Activated T-cell treated with anti-CD3 and anti-CD28 coated beads for 48 hours (primary cell): ENCODE measurements around the gene SLC25A28.

Experiments
- DNase-seq: peaks from one replicate; pipeline ENCODE4 v3.0.0-alpha.2; 2020; ENCODE audit warnings: low read depth

SLC25A28 gene, protein sequence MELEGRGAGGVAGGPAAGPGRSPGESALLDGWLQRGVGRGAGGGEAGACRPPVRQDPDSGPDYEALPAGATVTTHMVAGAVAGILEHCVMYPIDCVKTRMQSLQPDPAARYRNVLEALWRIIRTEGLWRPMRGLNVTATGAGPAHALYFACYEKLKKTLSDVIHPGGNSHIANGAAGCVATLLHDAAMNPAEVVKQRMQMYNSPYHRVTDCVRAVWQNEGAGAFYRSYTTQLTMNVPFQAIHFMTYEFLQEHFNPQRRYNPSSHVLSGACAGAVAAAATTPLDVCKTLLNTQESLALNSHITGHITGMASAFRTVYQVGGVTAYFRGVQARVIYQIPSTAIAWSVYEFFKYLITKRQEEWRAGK

DNA sequence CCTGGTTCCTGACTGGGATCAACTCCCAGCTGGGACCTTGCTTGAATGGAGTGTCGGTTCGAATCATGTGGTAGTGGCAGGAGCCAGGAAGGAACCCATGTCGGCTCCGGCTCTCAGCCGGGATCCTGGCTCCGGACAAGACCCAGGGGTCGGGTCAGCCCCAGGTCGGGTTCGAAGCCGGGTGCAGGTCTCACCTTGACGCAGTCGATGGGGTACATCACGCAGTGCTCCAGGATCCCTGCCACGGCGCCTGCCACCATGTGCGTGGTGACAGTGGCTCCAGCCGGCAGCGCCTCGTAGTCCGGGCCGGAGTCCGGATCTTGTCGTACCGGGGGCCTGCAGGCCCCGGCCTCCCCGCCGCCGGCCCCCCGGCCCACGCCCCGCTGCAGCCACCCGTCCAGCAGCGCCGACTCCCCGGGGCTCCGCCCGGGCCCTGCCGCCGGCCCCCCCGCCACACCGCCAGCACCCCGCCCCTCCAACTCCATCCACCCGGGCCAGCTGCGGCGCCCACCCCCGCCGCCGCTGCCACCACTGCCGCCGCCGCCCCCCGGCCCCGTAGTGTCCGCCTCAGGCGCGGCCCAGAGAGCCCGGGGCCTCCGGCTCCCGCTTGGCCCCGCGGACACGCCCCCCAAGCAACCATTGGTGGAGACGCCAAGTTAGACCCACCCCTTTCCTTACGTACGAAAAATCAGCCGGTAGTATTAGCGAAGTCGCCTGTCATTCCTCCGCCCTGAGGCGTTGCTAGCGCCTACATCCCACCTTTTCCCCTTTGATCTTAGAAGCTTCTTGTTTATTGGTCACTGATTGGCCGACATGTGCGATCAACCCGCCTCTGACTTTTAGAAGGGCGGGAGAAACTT, at the start of gene SLC25A28:
Gene SLC25A28, minus strand, starts transcription at position 589 of the 860 bp plus-strand sequence. Its CDS starts 104 bp downstream, at position 485.
- DNase-seq: peak; percentile 88

DNA sequence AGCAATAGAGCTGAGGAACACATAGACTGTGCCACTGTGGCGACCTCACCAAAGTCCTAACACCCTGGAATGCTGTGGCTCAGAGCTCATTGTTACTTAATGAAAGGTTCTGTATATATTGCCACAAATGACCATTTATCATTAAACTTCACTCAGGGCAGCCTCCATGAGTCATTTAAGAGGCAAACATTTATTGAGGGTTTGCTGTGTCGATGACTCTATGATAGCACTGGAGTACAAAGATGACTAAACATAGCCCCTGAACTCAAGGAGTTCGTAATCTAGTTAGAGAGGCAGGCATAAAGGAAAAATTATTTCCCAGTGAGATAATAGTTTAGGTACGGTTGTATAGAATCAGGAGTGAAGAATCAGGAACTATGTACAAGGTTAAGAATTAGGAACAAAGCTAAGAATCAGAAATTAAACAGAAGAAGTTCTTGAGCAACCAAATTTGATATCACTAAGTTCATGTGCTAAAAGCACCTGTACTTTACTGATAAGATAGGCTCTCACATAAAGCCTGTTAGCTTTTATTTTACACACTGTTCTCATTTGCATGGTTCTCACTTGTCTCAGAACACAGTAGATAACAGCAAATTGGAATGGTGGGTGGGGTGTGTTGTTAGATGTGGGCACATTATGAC, 47.0 kb upstream of the SLC25A28 start:
- DNase-seq: no peak

DNA sequence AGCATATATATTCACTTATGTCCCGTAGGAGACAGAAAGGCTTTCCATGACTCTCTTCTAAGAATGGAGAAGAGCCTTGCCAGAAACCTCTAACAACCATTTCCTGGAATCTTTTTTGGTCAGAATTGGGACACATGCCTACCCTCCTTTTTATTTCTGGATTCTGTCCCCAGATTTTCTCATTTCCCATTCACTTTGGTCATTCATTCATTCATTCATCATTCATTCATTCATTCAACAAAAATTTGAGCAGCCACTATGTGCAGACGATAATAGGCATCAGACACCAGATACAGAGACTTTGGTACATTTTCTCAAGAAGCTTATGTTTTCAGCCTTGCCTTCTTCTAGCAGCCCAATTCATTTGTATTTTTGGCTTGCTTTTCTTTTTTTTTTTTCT, 45.1 kb upstream of the SLC25A28 start:
- no peak for DNase-seq

DNA sequence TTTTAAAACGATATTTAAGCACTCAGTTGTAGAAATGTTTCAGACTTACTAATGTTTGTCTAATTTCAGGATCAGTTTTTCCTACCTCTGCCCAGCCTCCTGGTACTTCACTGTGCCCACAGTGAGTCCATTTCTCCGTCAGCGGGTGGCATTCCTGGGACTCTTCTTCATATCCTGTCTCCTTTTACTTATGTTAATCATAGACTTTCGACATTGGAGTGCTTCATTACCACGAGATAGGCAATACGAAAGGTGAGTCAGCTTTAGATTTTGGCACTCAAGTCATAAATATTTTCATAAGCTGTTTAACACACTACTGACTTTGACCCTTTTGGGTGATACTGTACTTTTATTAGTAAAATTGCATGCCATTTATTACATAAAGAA, 41.1 kb upstream of the SLC25A28 start:
- no peak for DNase-seq

DNA sequence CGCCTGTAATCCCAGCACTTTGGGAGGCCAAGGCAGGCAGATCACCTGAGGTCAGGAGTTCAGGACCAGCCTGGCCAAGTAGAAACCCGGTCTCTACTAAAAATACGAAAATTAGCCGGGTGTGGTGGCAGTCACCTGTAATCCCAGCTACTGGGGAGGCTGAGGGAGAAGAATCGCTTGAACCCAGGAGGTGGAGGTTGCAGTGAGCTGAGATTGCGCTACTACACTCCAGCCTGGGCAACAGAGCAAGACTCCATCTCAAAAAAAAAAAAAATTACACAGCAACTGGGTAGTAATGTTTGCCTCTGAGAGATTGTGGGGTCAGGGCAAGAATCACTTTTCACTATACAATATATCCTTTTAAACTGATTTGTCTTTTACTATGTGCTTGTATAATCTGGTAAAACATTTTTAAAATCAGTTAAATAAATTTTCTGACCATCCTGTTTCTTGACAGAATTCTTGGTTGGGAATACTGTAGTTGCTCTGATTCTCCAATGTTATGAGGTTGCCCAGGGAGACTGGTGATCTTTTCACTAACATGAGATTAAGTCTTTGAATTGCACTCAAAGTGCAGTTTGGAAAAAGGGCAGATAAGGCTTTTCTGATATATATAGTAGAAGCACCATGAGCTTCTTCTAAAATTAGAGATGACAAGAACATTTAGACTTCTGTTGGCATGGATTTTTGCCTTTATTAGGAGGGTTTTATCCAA, 40.6 kb upstream of the SLC25A28 start:
- no peak for DNase-seq

DNA sequence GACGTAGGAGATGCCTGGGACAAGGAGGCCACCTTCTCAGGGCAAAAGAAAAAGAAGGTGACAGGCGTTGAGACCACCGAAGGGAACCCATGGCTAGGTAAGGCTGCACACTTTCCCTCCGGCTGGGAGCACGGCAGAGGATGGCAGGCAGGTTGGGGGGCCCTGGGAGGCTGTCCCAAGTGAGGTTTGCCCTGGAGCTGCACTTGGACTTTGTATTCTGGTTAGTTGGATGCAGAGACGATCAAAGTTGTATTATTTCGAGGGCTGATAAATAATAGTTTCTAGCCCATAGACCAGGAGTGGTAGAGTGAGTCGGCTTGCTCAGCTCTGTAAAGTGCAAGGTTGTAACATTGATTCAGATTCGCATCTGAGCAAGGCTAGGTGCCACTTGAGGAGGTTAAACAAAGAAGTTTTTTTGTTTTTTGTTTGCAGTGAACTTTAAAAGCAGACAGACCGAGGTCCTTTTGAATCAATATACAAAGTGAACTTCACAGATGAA, 39.7 kb upstream of the SLC25A28 start:
- DNase-seq: no peak

DNA sequence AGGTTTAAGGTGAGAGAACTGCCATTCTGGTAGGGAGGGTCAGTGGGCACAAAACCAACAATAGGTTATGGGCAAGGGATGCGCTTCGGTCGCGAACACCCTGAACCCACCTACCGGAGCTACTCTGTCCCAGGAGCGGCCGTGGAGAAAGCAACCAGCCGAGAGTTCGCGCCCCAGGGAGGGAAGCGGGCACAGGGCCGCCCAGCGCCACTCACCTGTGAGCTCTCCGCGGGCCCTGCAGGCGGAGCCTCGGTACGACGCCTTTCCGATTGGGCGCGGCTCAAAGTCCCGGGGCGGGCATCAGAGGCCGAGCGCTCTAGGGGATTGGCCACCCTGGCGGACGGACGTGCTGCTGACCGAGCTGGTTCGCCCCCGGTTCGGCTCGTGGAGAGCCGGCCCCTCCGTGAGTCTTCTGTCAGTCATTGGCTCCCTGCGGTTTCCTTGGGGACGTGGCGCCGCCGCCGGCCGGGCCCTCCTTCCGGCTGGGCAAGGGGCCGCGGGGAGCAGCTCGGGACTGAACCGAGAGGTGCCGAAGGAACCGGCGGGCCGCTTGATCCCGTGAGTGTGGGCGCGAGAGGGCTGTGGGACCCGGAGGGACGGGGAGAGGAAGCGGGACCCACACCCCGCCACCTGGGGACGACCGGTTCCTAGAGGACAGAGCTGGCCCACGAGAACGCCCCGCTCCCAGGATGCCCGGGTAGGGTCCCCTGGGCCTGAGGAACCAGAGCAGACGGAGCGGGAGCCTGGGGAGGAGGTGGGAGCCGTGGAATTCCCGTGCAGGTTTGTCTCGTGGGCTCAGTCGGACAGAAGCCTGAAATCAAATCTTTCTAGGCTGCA, 39.0 kb upstream of the SLC25A28 start, which contains the start of gene ENTPD7:
Gene ENTPD7, plus strand, starts transcription at position 479 of the 837 bp plus-strand sequence. CDS start 448 bp downstream, outside the sequence.
- DNase-seq: peak; percentile 93

DNA sequence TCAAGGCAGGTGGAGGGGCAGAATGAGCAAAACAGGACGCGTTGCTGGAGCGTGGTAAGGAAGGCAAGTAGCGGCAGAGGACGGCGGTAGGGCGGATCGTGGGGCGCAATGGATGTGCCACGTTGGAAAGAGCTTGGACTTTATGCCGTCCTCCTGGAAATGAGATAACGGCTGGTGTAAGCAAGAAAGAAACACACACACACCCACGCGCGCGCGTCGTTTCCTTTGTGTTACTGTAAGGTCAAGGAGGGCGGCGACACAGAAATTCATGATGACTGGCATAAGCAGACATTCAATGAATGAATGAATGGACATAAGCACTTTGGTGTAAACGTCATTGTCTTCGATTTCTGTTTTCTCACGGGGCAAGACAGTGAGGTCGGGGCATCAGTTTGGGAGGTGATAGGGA, 38.4 kb upstream of the SLC25A28 start:
- DNase-seq: peak; percentile 50

DNA sequence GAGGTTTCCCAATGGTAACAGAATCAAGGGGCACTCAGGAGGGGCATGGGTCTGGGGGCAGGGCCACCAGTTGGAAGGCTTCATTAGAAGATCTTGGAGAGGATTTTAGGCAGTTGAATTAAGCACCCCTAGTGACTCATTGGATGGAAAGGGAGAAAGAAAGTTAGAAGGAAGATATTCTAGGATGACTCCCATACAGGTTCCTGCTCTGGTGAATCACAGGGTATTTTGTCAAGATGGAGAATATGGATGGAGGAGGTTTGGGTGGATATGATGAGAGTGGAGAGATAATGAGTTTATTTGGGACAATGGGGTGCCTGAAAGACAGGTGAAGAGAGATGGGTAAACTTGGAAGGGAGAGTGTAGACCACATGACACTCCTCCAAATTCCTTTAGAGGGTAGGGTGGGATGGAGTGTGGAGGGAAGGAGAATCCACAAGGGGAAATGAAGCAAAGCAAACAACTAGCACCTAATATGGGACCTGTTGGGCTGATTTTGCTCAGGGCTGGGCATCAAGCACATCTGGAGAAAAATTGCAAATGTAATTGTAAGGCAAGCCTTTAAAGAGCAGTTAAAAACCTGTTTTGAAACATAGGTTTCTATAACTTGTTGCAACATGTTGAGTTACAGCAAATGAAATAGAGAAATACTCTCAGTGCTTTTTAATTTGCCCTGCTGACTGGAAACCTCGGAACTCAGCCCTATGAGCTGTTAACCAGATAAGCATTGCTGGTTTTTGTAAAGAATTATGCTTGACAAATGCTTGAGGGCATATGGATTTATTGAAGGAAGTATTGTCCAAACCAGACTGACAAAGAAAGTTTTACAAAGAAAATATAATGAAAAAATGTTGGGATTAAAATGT, 36.2 kb upstream of the SLC25A28 start:
- no peak for DNase-seq

DNA sequence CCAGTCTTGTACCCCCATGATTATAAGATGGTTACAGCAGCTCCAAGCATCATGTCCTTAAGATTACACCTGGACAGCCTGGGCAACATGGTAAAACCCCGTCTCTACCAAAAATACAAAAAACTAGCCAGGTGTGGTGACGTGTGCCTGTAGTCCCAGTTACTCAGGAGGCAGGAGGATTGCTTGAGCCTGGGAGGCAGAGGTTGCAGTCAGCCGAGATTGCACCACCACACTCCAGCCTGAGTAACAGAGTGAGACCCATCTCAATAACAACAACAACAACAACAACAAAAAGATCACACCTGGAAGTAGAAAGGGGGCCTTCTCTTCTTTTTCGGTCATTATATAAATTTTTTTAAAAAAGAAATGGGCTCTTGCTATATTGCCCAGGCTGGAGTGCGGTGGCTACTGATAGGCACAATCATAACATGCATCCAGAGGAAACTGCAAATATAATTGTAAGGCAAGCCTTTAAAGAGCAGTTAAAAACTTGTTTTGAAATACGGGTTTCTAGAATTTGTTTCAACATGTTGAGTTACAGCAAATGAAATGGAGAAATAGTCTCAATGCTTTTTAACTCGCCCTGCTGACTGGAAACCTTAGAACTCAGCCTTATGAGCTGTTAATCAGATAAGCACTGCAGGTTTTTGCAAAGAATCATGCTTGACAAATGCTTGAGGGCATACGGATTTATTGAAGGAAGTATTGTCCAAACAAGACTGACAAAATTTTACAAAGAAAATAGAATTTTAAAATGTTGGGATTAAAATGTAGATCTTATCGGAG, 34.3 kb upstream of the SLC25A28 start:
- no peak for DNase-seq

DNA sequence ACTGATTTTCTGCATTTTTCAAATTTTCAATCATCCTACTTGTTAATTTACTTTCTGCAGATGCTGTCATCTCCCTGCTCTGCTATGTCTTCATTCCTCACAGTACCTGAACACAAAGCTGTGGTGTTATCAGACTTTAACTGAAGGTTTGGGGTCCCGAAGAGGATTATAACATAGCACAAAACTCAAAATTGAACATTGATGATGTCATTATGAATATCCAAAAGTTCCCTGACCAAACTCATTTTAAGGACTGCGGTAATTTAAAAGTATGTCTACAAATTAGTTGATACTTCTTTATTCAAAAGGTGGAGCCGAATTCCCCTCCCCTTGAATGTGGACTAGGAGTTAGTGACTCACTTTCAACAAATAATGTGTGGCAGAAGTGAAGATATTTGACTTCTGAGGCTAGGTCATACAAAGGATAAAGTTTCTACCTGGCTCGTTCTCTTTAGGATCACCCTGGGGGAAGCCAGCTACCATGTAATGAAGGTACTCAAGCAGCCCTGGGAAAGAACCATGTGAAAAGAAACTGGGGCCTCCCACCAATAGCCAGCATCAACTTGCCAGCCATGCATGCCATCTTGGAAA, 32.7 kb upstream of the SLC25A28 start:
- no peak for DNase-seq

DNA sequence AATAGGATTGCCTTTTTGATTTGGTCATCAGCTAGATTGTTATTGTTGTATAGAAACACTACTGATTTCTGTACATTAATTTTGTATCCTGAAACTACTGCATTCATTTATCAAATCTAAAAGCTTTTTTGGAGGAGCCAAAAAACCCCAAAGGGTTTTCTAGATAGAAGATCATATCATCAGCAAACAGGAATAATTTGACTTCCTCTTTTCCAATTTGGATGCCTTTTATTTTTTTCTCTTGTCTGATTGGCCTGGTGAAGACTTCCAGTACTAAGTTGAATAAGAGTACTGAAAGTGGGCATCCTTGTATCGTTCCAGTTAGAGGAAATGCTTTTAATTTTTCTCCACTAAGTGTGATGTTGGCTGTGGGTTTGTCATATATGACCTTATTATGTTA, 28.5 kb upstream of the SLC25A28 start:
- DNase-seq: no peak

DNA sequence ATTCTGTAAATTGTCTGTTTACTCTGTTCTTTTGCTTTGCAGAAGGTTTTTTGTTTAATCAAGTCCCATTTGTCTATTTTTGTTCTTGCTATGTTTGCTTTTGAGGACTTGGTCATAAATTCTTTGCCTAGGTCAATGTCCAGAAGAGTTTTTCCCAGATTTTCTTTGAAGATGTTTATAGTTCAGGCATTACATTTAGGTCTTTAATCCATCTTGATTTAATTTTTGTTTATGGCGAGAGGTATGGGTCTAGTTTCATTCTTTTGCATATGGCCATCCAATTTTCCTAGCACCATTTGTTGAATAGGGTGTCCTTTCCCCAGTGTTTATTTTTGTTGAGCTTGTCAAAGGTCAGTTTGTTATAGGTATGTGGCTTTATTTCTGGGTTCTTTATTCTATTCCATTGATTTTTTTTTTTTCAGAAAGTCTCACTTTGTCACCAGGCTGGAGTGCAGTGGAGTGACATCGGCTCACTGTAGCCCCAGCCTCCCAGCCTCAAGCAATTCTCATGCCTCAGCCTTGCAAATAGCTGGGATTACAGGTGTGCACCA, 27.4 kb upstream of the SLC25A28 start:
- no peak for DNase-seq

DNA sequence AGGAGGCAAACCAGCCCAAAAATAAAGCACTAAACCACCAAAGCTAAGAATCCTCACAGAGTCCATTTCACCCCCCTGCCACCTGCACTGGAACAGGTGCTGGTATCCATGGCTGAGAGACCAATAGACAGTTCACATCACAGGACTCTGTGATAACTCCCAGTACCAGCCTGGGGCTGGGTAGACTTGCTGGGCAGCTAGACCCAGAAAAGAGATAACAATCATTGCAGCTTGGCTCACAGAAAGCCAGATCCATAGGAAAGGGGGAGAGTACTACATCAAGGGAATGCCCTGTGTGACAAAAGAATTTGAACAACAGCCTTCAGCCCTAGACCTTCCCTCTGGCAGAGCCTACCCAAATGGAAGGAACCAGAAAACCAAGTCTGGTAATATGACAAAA, 13.6 kb upstream of the SLC25A28 start:
- no peak for DNase-seq

DNA sequence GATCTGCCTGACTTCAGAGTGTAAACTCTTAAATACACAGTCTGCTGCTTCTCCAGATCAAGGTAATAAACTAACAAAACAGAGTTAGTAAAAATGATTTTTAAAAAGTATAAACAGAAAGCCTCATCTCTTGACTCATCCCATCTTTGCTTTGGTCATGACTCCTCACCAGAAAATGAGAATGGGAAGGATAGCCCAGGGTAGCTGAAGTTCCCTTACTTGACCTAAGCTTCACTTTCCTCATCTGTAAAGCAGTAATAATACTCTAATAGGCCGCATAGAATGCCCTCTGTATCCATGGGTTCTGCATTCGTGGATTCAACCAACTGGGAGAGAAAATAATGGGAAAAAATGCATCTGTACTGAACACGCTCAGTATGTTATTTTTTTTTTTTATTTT, 11.3 kb upstream of the SLC25A28 start:
- no peak for DNase-seq

DNA sequence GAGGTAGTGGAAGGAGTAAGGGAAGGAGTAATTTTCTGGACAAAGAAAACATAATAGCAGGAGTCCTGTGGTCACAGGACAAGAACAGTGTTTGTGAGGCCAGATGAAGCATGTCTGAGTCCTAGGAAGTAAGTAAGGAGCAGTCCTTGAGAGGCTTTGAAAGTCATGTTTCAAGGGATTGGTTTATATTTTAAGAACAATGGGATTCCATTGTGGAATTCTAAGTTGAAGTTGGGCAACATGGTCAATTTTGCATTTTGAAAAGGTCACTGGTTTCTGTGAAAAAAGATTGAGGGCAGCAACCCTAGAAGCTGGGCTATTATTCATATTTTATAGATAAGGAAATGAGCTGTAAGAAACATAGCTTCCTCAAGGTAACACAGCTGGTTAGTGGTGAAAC, 10.8 kb upstream of the SLC25A28 start:
- no peak for DNase-seq

DNA sequence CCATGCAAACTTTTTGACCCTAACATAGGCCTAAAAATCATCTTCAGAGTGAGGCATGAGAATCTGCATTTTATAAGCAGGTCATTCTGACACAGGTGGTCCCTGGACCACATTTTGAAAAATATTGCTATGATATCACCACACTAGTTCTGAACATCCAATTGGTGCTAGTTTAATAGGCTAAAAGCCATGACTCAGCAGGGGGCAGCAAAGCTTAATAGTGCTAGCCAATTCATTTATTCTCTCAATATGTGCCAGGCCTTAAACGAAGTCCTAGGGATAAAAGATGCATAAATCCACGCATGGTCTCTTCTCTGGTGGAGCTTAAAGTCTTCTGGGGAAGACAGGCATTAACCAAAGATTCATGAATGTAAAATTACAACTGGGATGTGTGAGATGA, 10.2 kb upstream of the SLC25A28 start:
- no peak for DNase-seq

DNA sequence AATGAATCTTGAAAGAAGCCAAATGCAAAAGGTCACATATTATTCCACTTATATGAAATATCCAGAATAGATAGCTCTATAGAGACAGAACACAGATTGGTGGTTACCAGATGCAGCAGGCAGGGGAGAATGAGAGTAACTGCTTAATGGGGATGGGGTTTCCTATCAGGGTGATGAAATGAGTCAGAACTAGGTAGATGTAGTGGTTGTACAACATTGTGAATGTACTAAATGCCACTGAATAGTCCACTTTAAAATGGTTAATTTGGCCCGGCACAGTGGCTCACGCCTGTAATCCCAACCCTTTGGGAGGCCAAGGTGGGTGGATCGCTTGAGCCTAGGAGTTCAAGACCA, 9.4 kb upstream of the SLC25A28 start:
- DNase-seq: no peak
